ENCODE measurements around the gene SLPI. TPM values are rescaled to one million over a fixed set of nuclear protein-coding genes. Genes with fewer than 3 reads are reported as not detected.

Gene SLPI
- total and polyA plus RNA-seq, 2 of the 13 experiments (the other 11 are each of a cell fraction or from before 2014, with no cell fraction given) = 0.13 TPM; not detected in 1

DNA sequence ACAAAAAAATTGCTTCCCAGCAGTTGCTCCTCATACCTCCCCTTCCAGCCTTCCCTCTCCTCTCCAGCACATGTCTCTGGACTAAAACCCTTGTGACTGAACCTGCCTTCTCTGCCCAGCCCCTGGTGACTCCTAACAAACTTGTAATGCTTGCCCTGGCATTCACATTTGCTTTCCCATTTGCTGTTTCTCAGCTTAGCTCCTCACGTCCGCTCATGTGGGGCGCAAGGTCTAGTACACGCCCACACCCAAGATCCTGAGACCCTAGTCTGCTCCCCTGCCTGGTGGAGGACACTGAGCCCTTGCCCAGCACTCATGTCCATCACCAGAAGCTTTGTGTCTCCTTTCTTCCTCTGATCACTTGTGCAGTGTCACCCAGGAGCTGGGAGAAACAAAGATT is 34.0 kb upstream of the SLPI start:
- no peak for DNase-seq (ENCODE audit: low spot score)
- WGBS (ENCODE audit: low lambda C conversion rate) = 31% methylated on average over 4 of the region's 4 CpGs
- no peak overlapping the region for H3K27ac ChIP-seq (ENCODE audit: extremely low read length, insufficient read depth, low read length)
- POLR2A ChIA-PET = no interaction called here
- H3K27me3 ChIP-seq (ENCODE audit: control insufficient read depth in 1 of 2, insufficient read depth in 2 of 2, low read length in 2 of 2) = peaks cover 4 to 53% of the 10 kb centered on the region in 2 experiments; a peak in 4 of 5 replicates
- H3K4me1 ChIP-seq (ENCODE audit: insufficient read depth, low read length) = peaks cover 8% of the 10 kb centered on the region; the same call in 1 of the 2 replicates
- no peaks in the 10 kb centered on the region for H3K79me2 ChIP-seq (ENCODE audit: insufficient read depth, low read length)
- no peak overlapping the region for H3K9ac ChIP-seq (ENCODE audit: insufficient read depth, low read depth, low read length)
- in situ Hi-C loops (cut with HindIII; ENCODE audit: extremely low pct_ligation_motif_present, low pct_unique_long_range_greater_than_20kb) (no loop called here), intact Hi-C loops (cut with micrococcal nuclease; ENCODE audit: unreplicated experiment) (no loop called here)
- H3K9me3 ChIP-seq (ENCODE audit: low read length) = no peaks in the 10 kb centered on the region
- no peak overlapping the region for H3K4me3 ChIP-seq (replicated peaks in 1 of 3; ENCODE audit: insufficient read depth in 1 of 3, low read depth in 2 of 3, low read length in 3 of 3)
- TF ChIP-seq ZNF607 (CRISPR knock-in tag; IDR thresholded peaks at IDR 0.05; ENCODE audit: borderline replicate concordance) = no peak
- TF ChIP-seq ZSCAN9 (CRISPR knock-in tag; IDR thresholded peaks at IDR 0.05; ENCODE audit: borderline replicate concordance) = no peak
- no peak for TF ChIP-seq NFKB2 (CRISPR knock-in tag; IDR thresholded peaks at IDR 0.05; ENCODE audit: borderline replicate concordance)
- no peak for TF ChIP-seq ZNF773 (CRISPR knock-in tag; IDR thresholded peaks at IDR 0.05; ENCODE audit: borderline replicate concordance)
- TF ChIP-seq, protein P1, sequence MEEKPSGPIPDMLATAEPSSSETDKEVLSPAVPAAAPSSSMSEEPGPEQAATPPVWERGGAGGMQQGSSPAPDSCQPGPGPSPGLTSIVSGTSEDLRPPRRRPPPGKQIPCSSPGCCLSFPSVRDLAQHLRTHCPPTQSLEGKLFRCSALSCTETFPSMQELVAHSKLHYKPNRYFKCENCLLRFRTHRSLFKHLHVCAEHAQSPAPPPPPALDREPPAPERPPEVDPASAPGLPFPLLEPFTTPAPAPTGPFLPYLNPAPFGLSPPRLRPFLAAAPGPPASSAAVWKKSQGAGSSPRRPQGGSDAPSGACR (CRISPR knock-in tag; IDR thresholded peaks at IDR 0.05) = no peak
- TF ChIP-seq RNF2 (conservative IDR thresholded peaks at IDR 0.05; ENCODE audit: low read depth) = no peak
- no peak for TF ChIP-seq CBX1 (IDR thresholded peaks at IDR 0.05; ENCODE audit: low read depth)
- no peaks in the 10 kb centered on the region for H3K36me3 ChIP-seq (replicated peaks in 1 of 2; ENCODE audit: control insufficient read depth in 1 of 2, insufficient read depth in 2 of 2, low read length in 2 of 2)
- CTCF ChIA-PET (ENCODE audit: low intra/inter-chr PET ratio, low total read pairs) = no interaction called here
- H4K20me1 ChIP-seq (ENCODE audit: insufficient read depth, low read length) = no peaks in the 10 kb centered on the region
- no peak for ATAC-seq
- BruUV-seq (replicated peaks) = no TSS peak
- no peak for FAIRE-seq
- H3K4me2 ChIP-seq (ENCODE audit: low read depth, low read length) = no peak overlapping the region
- H2AFZ ChIP-seq (ENCODE audit: low read length) = no peak overlapping the region

DNA sequence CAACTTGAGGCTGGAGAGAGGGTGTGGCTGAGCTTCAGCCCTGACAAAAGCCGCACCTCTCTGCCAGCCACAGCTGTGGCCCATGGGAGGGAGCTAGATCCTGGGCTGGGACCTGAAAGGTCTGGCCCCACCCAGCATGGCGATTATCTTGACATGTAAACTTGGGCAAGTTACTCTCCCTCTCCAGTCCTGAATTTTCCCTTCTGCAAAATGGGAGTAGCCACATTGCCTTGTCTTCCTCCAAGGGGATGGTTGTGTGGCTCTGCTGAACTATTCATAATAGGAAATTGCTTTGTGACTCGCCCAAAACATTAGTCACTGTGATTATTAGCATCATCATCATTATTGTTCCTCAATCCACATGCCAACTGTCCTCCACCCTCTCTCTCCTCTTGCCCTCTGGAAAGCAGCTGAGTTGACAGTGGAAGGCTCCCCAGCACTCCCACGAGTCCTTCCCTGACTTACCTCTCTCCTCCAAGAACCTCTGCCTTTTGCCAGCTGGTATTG is 29.2 kb upstream of the SLPI start:
- no peaks in the 10 kb centered on the region for H4K20me1 ChIP-seq (ENCODE audit: insufficient read depth, low read length)
- POLR2A ChIA-PET = no interaction called here
- in situ Hi-C loops (cut with HindIII; ENCODE audit: extremely low pct_ligation_motif_present, low pct_unique_long_range_greater_than_20kb) (no loop called here), intact Hi-C loops (cut with micrococcal nuclease; ENCODE audit: unreplicated experiment) (no loop called here)
- no peak overlapping the region for H2AFZ ChIP-seq (ENCODE audit: low read length)
- H3K36me3 ChIP-seq (replicated peaks in 1 of 2; ENCODE audit: control insufficient read depth in 1 of 2, insufficient read depth in 2 of 2, low read length in 2 of 2) = no peaks in the 10 kb centered on the region
- TF ChIP-seq KLF13 (CRISPR knock-in tag; IDR thresholded peaks at IDR 0.05) (no peak), CENPX (CRISPR knock-in tag; IDR thresholded peaks at IDR 0.05) (no peak), MAFF (IDR thresholded peaks at IDR 0.05; ENCODE audit: low read depth, low read length) (0 out of 2 replicates have a peak, but pooled peaks have one; percentile 49), ATF7 (IDR thresholded peaks at IDR 0.05) (no peak), ATF7 (CRISPR knock-in tag; IDR thresholded peaks at IDR 0.05) (no peak), PRDM15 (CRISPR knock-in tag; IDR thresholded peaks at IDR 0.05) (no peak), MAFK (conservative IDR thresholded peaks at IDR 0.05 in 1 of 2, IDR thresholded peaks at IDR 0.05 in 1 of 2; ENCODE audit: low read length in 2 of 2) (peak; percentile 55 to 59), ZNF775 (CRISPR knock-in tag; IDR thresholded peaks at IDR 0.05; ENCODE audit: borderline replicate concordance) (no peak)
- no TSS peak for BruUV-seq (replicated peaks)
- no peaks in the 10 kb centered on the region for H3K79me2 ChIP-seq (ENCODE audit: insufficient read depth, low read length)
- H3K27me3 ChIP-seq (ENCODE audit: control insufficient read depth in 1 of 2, insufficient read depth in 2 of 2, low read length in 2 of 2) = peaks cover 2 to 24% of the 10 kb centered on the region in 2 experiments; a peak in 3 of 5 replicates
- no peak overlapping the region for H3K4me3 ChIP-seq (replicated peaks in 1 of 3; ENCODE audit: insufficient read depth in 1 of 3, low read depth in 2 of 3, low read length in 3 of 3)
- no peaks in the 10 kb centered on the region for H3K4me1 ChIP-seq (ENCODE audit: insufficient read depth, low read length)
- CTCF ChIA-PET (ENCODE audit: low intra/inter-chr PET ratio, low total read pairs) = no interaction called here
- H3K4me2 ChIP-seq (ENCODE audit: low read depth, low read length) = no peak overlapping the region
- WGBS (ENCODE audit: low lambda C conversion rate) = 27% methylated on average over 4 of the region's 4 CpGs
- H3K27ac ChIP-seq (ENCODE audit: extremely low read length, insufficient read depth, low read length) = no peak overlapping the region
- no peak overlapping the region for H3K9ac ChIP-seq (ENCODE audit: insufficient read depth, low read depth, low read length)
- DNase-seq (ENCODE audit: low spot score) (no peak), FAIRE-seq (no peak), ATAC-seq (no peak)
- H3K9me3 ChIP-seq (ENCODE audit: low read length) = no peaks in the 10 kb centered on the region
